A375 (cell line): Measurements from ENCODE around the gene WASHC3. TPM values are rescaled to one million over a fixed set of nuclear protein-coding genes. Genes with fewer than 3 reads are reported as not detected.

Experiments
- total RNA-seq: library from RNA; depleted of rRNA; stranded (reverse); fragments of >200 nt; shearing (Covaris generic); gene quantifications from 2 replicates; pipeline ENCODE4 v1.2.3, GENCODE V29; 2014; rRNA removed

WASHC3 gene, protein sequence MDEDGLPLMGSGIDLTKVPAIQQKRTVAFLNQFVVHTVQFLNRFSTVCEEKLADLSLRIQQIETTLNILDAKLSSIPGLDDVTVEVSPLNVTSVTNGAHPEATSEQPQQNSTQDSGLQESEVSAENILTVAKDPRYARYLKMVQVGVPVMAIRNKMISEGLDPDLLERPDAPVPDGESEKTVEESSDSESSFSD
- total RNA-seq = 39.5 and 40.1 TPM in 2 replicates

DNA sequence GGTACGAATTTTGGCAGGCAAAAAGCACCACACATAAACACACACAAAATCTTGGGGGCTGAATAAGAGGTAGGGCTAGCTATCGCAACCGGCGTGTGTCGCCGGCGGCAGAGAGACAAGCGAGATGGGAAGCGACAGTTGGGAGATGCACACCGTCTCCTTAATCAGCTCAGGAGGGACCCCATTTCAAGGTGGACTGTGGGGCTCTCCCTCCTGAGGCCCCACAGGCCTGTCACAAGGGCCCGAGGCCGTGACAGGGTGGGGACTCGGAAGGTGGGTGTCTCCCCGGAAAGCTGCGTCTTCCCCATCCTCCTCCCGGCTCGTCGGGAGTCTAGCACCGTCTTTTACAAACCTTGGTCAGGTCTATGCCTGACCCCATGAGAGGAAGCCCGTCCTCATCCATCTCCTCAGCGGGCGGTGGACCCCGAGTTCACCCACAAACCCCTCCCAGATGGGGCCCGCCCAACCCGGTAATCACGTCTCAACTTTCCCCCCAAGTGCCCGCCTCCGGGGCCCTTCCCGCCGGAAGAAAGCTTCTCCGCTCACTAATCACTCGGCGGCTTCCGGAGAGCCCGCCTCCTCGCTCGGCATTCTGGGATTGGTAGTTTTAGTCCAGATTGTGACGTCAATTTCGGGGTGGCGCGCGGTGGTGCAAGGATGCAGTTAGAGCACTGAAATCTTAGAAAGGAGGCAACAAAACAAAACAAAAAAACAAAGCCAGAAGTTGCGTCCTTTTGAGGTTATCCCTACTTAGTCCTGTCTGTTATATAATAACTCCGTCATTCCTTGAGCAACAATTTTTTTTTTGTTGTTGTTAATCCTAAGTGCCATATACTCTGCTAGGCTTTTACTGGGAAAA lies at the start of gene WASHC3:
Gene WASHC3, minus strand, starts transcription at position 432 of the 859 bp plus-strand sequence. Its CDS starts 29 bp downstream, at position 403.

Other genes with a start within 250 kb of the WASHC3 start
- gene GNPTAB, start 231.0 kb downstream of the WASHC3 start, total RNA-seq = 10.4 and 19.4 TPM in 2 replicates
- gene DRAM1, start 184.4 kb downstream of the WASHC3 start, total RNA-seq = 3.3 and 4.8 TPM in 2 replicates
- 53.4 and 60.7 TPM in 2 replicates for gene NUP37, start 58.1 kb upstream of the WASHC3 start, total RNA-seq
- gene PARPBP, start 58.2 kb upstream of the WASHC3 start, total RNA-seq = 12.8 and 17.8 TPM in 2 replicates
- not detected in 2 replicates for gene PMCH, start 135.8 kb upstream of the WASHC3 start, total RNA-seq